DMS 273 treated with DMSO at 0.1 percent for 48 hours (cell line): ENCODE results near the gene TRIM10.

Experiments
- DNase-seq: peaks from one replicate; lab custom pipeline; 2025; lab: John Stamatoyannopoulos, UW

The TRIM10 gene, protein sequence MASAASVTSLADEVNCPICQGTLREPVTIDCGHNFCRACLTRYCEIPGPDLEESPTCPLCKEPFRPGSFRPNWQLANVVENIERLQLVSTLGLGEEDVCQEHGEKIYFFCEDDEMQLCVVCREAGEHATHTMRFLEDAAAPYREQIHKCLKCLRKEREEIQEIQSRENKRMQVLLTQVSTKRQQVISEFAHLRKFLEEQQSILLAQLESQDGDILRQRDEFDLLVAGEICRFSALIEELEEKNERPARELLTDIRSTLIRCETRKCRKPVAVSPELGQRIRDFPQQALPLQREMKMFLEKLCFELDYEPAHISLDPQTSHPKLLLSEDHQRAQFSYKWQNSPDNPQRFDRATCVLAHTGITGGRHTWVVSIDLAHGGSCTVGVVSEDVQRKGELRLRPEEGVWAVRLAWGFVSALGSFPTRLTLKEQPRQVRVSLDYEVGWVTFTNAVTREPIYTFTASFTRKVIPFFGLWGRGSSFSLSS

DNA sequence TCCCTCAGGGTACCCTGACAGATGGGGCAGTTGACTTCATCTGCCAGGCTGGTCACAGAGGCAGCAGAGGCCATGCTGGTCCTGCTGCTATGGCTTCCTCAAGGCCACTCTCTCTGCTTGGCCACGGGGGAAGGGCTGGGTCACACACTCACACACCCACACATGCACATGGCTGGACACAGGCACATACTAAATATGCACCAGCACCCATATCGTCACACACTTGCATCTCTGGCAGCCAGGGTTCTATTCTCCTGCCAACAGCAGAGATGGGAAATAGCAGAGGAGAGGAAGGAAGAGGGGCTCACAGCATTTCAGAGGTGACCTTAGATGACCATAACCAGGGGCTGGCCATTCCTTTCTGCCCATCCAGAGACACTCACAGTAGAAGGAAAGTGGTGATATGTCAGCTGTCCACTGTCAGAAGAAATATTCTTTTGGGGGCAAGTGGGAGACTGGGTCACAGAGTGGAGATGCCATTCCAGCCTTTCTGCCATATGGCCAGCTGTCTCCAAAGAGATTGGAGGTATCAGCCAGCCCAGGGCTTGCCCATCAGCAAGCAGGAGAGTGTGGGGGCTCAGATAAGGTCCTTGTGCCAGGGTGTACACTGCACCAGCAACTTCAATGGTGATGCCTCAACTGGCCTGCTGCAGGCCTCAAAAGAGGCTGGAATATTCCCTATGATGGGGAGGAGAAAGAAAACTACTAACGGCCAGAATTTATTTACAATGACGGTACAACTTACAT, at the start of gene TRIM10:
Gene TRIM10, minus strand, starts transcription at position 427 of the 747 bp plus-strand sequence. Its CDS starts 353 bp downstream, at position 74.
- DNase-seq: no peak

DNA sequence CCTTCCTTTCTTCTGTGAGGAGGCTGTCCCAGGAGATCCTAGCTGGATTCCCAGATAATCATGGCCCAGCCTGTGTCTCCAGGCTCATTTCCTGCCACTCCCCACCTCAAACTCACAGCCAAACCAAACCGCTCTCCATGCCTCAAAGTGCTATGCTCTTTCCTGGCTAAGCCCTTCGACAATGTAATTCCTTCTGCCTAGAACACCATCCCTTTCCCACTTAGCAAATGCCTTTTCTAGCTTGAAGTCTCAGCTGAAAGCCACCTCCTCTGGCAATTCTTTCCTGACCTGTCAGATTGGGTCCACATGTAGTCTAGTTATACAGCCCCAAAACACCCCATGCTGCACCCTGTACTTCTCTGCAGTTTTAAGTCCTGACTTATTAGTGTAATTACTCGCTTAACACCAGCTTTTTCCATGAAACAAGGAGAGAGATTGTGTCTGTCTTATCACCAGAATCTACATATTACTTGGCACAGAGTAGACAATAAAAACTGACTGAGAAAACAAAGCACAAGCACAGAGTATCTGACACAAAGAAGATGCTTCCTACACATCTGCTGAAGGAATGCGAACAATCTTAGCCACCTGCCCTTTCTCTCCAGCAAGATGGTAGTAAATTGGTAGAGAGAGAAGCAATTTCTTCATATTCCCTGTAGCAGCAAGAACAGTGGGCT, 46.7 kb upstream of the TRIM10 start:
- no peak for DNase-seq

DNA sequence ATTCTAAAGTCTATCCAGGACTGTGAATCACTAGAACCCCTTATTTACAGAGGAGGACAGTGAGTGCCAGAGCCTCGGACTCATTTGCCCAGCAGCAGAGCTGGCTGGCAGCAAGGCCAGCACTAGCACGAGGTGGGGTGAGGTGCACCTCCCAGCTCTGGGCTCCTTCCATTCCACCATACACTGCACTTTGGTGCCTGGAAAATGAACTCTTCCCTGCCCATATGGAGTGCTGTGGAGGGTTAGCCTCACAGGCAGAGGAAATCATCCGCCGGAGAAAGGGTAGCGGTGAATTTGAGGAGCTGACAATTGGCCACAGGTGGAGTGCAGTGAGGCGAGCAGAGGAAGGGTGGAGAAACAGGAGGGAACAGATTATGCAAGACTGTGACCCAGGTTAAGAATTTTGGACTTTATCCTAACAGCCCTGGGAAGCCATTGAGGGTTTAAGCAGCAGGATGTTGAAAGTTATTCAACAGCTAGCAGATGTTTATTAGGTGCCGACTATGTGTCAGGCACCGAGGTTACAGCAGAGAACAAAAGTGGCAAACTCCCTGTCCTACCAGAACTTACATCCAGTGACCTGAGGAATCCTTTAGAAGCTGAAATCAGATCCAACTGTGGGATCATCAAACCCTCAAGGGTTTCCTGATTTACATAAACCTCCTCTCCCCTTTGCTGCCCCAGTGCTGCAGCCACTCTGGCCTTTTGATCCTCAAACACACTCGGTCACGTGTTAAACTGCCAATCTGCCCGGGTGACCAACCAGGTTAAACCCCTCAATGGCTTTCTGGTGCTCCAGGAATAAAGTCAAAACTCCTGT, 46.0 kb upstream of the TRIM10 start:
- no peak for DNase-seq

DNA sequence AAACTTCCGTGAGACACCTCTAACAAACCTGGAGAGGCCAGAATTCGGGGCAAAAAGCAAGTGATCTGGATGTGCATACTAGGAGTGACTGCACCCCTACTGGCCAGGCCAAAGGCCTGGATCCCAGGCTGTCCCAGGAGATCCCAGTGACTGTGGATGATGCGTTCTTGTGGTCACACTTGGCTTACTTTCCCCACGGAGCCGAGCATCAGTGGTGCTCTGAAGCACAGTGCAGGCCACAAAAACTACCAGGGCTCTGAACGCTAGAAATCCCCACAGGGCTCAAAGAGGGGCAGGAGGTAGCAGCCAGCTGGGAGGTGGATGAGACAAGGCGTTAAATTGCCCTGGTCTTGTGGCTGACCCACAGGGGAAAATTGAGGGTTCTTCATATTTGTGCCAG, 45.1 kb upstream of the TRIM10 start:
- DNase-seq: no peak

DNA sequence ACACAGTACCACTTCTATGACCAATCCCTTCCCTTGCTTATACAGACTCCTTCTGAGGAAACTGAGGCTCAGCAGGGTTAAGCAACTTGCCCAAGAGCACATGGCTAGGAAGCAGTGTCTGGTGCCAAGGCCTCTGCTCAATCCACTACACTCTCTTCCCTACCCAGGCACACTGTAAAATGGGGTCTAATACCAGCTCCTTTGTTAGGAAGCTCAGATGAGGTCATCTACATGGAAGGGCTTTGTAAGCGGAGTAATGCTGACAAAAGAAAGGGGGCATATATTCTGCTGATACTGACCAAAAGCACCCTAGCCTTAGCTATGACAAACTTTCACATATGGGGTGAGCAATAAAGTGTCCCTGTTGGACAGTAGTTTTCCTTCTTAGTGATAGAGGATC, 43.1 kb upstream of the TRIM10 start:
- DNase-seq: no peak

DNA sequence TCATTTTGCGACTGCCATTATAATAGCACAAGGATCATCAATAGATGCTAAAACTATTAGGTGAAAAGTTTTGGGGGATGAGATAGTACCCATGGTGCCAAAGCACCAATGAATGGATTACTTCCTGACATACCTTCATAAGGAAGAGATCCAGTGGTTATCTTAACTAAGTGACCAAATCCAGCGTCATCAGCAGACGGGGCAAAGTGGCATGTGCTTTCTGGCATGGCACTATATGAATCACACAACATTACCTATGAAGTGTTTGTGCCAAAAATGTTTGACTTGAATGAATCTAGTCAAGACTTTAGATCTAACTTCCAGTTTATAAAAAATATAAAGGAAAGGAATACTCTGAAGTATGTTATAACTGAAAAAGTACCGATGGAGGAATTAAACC, 41.4 kb upstream of the TRIM10 start:
- no peak for DNase-seq

DNA sequence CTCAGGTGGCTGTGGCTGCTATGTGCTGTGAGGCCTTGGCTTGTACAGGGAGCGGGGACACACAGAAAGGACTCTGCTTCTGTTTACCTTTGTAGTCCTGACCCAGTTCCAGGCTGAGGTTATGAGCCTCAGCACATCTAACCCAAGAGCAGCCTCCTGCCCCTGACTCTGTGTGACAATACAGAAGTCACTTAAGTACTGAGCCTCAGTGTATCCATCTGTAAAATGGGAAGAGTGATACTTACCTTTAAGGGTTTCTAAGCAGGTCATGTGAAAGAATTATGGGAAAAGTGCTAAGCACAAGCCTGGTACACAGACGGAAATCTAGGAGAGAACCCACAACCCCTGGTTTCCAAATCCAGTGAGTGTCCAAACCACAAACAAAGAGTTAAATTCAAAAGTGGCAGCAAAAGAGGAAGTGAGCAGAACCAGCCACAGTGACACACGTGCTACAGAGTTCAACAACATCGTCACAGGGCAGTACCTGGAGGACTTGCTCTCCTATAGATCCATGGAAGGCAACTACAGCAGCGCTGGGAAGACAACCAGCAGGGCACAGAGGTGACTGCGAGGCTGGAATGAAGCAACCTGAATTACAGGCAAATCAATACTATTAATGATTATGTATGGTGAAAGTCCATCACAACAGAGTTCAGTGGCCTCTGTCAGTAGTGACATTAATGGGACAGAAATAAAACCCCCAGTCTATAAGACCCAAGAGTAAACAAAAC, 39.7 kb upstream of the TRIM10 start:
- DNase-seq: no peak

DNA sequence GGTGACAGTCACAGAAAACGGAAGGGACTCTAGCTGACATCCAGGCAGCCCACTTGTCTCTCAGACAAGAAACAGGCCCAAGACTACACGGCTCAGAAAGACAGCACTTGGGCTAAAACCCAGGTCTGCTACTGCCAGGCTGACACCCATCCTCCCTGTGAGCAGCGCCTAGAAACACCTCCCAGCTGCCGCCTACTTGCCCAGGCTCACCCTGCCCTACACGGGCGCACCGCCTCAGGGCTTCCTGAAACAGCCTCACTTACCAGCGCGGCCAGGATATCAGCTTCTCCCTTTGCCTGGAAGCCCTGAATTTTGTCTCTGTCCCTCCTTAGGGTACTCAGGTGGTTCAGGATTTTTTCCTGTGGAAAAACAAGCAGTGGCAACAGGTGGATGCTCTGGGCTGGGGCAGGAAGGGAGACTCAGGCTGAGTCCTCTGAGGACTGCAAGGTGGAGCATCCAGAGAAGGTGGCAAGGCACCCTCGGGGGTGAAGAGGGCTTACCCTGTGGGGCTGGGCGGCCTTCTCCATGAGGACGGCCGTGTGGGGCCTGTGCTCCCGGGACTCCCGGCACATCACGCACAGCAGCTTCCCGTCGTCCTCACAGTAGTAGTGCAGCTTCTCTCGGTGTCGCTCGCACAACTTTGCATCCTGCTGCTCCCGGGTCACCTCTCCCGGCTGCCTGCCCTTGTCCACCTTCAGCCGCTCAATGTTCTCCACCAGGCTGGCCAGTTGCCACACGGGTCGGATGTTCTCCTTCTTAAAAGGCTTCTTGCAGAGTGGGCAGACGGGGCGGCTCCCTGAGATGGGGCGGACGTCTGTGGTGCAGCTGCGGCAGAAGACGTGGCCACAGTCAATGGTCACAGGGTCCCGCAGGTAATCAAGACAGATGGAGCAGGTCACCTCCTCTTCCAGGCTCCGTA, 37.4 kb upstream of the TRIM10 start:
- no peak for DNase-seq

DNA sequence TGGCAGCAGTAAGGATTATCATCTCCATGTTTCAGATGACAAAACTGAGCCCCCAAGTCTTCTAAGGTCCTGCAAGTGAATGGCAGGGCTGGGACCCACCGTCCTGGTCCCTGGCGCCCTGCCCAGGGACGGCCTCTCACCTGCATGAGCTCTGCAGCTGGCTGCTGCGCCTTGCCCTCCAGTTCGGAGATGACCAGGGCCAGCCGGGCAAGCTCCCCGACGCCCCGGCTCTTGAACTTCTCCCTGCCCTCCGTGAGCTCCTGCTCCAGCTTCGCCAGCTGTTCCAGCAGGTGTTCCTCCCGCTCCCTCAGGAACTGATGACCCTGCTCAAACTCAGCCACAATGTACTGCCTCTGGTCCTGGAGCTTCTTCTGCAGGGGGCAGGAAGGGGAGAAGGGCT, 35.4 kb upstream of the TRIM10 start:
- no peak for DNase-seq

DNA sequence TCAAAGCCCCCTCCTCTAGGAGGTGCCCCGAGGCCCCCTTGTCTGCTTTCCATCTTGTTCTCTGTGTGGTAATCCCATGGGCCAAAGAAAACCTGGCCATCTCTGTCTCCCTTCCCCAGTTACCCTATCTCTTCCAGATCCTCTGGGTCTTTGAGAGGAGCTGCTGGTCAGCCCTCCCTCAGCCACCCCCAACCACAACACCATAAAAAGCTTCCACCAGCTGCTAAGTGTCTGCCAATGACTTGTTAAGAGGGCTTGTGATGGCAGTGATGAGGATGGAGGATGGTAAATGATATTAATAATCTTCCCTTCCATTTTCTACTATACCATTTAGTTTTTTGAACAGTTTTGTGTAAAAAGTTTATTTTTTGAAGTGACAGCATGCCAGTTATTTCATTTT, 34.9 kb upstream of the TRIM10 start:
- DNase-seq: no peak

DNA sequence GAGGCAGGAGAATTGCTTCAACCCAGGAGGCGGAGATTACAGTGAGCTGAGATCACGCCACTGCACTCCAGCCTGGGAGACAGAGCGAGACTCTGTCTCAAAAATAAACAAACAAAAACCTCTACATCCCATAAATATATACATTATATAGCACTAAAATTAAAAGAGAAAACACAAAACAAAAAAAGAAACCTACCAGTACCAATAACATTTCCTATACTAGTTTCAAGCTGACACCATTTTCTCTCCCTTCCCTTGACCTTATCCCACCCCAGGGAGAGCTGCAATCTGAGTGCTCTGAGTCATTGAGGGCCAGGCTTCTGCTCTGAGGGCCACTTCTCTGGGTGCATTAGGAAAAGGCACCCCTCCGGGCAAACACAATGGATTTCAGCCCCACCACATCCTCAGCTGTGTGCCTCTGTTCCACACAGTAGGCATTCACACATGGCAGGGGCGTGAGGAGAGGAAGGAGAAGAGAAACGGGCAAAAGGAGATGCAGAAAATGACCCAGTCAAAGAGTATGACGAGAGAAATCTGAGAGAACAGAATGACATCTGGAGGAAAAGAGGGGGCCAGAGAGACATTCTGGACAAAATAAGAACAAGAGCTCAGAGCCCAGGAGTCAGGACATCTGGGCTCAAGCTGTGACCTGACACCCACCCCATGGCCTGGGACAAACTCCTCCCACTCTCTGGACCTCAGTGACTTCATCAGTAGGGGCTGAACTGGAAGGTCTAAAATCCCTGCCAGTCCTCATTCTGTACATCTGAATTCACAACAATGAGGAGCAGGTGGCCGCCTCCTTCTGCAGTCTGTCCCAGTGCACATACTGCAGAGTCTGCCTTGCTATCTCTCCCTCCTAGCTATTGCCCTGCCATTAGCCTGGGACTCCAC, 34.0 kb upstream of the TRIM10 start:
- DNase-seq: no peak

DNA sequence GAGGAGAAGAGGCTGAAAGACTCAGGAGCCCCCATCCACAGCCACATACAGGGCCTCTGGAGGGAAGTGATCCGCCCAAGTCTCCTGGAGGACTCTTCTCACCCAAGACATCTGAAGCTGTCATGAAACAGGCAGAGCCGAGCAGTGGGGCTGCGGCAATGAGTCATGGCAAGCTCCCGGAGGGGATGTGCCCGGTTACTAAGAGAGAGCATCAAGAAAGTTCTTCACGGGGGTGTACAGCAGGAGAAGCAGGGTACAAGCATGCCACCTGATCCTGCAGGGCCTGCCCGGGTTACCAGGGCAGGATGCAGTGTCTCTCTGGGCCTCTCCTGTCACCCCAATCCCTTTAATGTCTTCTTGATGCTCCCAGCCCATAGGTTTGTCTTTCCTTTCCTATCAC, 31.1 kb upstream of the TRIM10 start:
- DNase-seq: no peak

DNA sequence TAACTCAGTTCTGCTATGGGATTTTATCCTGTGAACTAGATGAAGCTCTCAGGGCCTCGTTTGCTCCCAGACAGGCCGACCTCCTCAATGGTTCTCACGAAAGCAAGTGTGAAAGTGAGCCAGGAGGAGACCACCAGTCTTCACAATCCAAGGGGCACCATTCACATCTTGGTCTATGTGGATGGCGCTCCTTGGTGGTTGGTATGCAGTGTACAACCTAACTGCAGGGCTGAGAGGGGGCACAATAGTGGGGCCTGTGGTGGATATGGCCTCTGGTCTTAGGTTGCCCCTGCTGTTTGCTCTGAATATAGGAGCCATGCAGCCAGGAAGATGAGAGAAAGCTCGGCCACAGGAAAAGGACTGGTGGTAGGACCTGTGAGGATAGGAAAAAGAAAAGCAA, 27.5 kb upstream of the TRIM10 start:
- DNase-seq: no peak

DNA sequence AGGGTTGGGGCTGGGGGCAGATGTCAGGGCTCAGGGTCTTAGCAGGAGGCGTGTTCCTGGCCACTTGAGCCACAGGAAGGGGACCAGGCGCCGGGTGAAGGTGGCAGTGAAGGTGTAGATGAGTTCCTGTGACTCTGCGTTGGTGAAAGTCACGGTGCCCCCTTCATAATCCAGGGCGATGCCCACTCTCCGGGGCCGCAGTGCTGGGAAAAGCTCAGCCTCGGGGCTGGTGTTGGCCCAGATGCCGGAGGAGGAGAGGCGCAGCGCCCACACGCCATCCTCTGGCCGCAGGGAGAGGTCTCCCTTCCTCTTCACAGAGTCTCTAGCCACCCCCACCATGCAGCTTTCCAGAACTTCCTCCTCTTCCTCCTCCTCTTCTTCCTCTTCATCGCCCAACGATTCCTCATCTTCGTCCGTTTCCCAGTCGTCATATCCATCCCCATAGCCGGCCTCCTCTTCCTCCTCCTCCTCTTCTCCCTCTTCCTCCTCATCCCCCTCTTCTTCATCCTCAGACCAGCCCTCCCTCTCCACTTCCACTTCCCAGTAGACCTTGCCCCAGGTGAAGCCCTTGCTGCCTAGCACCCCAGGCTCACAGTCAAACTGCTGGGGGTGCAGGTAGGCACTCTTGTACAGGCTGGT, 25.0 kb upstream of the TRIM10 start:
- DNase-seq: no peak

DNA sequence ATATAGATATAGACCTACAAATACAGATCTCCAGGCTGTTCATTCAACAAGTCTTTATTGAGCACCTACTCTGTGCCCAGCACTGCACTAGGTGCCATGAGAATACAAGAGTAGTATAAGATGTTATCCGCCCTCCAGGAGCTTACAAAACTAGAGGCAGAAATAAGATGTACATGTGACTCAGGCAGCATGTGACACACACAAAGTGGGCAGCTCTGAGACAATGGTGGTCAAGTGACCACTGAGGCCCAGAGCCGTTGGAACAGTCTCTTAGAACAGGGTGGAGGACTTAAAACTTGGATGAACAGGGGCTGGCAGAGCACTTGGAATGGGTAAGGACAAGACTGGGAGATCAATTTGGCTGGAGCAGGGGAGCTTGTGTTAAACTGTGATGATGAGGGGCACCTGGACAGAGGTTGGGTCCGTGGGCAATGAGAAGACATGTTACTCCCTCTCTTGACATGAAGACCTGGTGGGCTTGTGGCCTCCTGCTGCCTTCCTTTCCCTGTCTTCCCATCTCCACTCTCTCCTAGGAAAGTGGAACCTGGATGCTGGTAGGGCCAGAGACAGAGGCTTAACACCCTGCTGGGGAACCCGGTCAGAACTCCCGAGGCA, 23.5 kb upstream of the TRIM10 start:
- no peak for DNase-seq

DNA sequence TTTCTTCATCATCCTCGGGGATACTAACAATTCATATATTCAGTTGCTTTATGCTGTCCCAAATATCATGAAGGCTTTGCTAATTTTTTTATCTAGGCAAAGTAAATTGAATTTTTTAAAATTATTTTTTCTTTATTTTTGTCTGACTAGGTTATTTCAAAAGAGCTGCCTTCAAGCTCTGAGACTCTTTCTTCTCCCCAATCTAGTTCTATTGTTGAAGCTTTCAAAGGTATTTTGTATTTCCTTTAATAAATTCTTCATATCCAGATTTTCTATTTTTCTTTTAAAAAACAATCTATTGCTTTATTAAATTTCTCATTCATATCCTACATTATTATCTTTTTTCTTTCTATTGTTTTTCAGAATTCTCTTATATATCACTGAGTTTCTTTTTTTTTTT, 19.1 kb upstream of the TRIM10 start:
- DNase-seq: no peak

DNA sequence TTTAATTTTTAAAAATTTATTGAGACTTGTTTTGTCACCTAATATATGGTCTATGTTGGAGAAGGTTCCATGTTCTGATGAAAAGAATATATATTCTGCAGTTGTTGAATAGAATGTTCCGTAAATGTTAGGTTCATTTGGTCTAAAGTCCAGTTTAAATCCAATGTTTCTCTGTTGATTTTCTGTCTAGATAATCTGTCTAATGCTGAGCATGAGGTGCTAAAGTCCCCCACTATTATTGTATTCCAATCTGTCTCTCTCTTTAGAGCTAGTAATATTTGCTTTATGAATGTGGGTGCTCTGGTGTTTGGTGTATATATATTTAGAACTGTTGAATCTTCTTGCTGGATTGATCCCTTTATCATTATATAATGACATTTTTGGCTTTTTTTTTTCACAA, 17.8 kb upstream of the TRIM10 start:
- no peak for DNase-seq

DNA sequence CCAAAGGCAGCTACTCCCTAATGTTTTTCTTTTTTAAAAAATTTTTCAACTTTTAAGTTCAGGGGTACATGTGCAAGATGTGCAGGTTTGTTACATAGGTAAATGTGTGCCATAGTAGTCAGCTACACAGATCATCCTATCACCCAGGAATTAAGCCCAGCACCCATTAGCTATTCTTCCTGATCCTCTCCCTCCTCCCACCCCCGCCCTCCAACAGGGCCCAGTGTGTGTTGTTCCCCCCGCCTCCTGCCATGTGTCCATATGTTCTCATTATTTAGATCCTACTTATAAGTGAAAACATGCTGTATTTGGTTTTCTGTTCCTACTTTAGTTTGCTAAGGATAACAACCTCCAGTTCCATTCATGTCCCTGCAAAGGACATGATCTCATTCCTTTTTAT, 14.8 kb upstream of the TRIM10 start:
- DNase-seq: no peak
